Ovary (tissue), 10 donors: Measurements from ENCODE around the gene CRYGN. TPM values are rescaled to one million over a fixed set of nuclear protein-coding genes. Genes with fewer than 3 reads are reported as not detected.

ENCODE experiments used
- DNase-seq, 5 donors: peaks; one replicate each; pipeline ENCODE4 v3.0.0-alpha.2; 2019 to 2020
- H3K27ac ChIP-seq, 2 donors: fragments of 200-600 bp; one replicate each; pipeline versions ENCODE4 v1.5.1 to v1.8.0; 2019 to 2022
- H3K27me3 ChIP-seq: fragments of 200-600 bp; one replicate; pipeline ENCODE4 v1.8.0; 2022
- H3K36me3 ChIP-seq: fragments of 200-600 bp; sonication (generic); one replicate; pipeline ENCODE4 v1.5.1; 2019
- H3K4me1 ChIP-seq: one replicate; pipeline ENCODE4 v1.8.1; 2013; ENCODE audit warnings: mild to moderate bottlenecking, moderate library complexity; ENCODE audit not compliant: insufficient read depth
- H3K4me3 ChIP-seq: fragments of 200-600 bp; sonication (generic); one replicate; pipeline ENCODE4 v1.5.1; 2017
- H3K9me3 ChIP-seq, 2 donors: fragments of 200-600 bp in 1 of 2; sonication (generic) in 1 of 2; one replicate each; pipeline versions ENCODE4 v1.5.1 to v1.8.1; 2013 to 2019; ENCODE audit warnings: mild to moderate bottlenecking in 1 of 2, moderate library complexity in 1 of 2
- CTCF ChIP-seq, 3 donors: fragments of 450-650 bp in 2 of 3; fragments of 200-600 bp in 1 of 3; IDR thresholded peaks; one replicate each; pipeline versions ENCODE4 v1.5.1 to v1.8.0; 2016 to 2022; ENCODE audit warnings: antibody characterized with exemption in 3 of 3, mild to moderate bottlenecking in 1 of 3
- EP300 ChIP-seq: sonication (generic); formaldehyde crosslinking; IDR thresholded peaks from one replicate; pipeline ENCODE4 v1.6.1; 2017; ENCODE audit warnings: antibody characterized with exemption
- POLR2A ChIP-seq: fragments of 450-650 bp; IDR thresholded peaks from one replicate; pipeline ENCODE4 v1.6.1; 2017; ENCODE audit warnings: antibody characterized with exemption, mild to moderate bottlenecking, moderate library complexity
- WGBS, 3 donors: extraction: QIAGEN DNeasy Blood & Tissue Kit in 1 of 3; methylation state at CpG; one replicate each; pipeline versions ENCODE4 v1.1.5 to v1.1.7; 2013 to 2017; 5-methylcytosine and 5-hydroxymethylcytosine counted together
- intact Hi-C, 4 donors: fragments of 100-400 bp; cut with DNase I; formaldehyde crosslinking; loops; one replicate each; pipeline versions ENCODE4 v1.11.0 to v1.15.1; 2022 to 2023
- long read RNA-seq, 3 donors: library from polyadenylated mRNA in 2 of 3; unstranded in 2 of 3; transcript quantifications; one replicate each; pipeline ENCODE4 v2.0.0 and lab custom pipeline, GENCODE V29; 2021 to 2026
- polyA plus RNA-seq, 2 donors: library from polyadenylated mRNA; stranded (reverse); fragments of 200-250 nt in 1 of 2; fragments of 350-450 nt in 1 of 2; fragmentation: Illumina TruSeq in 1 of 2; extraction: RNeasy Lipid Tissue Mini Kit (QIAGEN cat#74804) in 1 of 2; gene quantifications; one replicate each; pipeline ENCODE4 v1.2.3, GENCODE V29; 2013 to 2014
- total RNA-seq, 7 donors: library from RNA; depleted of rRNA in 2 of 7; stranded (reverse); fragments of >200 nt in 2 of 7; fragmentation: NEBNext Ultra II Directional in 3 of 7; extraction: Animal tissue kit (Norgen Biotek cat#: 25700) in 3 of 7; gene quantifications; one replicate each; pipeline versions ENCODE4 v1.1.0 to v1.2.4, GENCODE V29; 2016 to 2023
- donor health status: DM: no; HTN: no; CAD: no; lungs with moderate emphysema.
- donor health status: DM: no; HTN: no; CAD: no.
- donor health status: Bipolar disorder and iron deficiency.
- donor health status: DM: yes; HTN: yes; CAD: no.
- donor health status: DM: no; HTN: no; CAD: no.
- donor health status: DM: yes; HTN: yes; CAD: no.

The CRYGN gene
- 1 to 10 TPM in 2 of 7 donors, under 1 TPM in 3, not detected in 2; 0.43 to 2.3 (median 0.95) TPM for total RNA-seq
- under 1 TPM; 0.24 to 0.53 TPM for polyA plus RNA-seq
- long read RNA-seq, donor 1, partial matches to known transcripts: 0 of 1 reads
- long read RNA-seq, donor 1, other reads (novel, unspliced or antisense): 1 of 1 reads
- long read RNA-seq, donor 2: 0 reads
- long read RNA-seq, donor 3: 0 reads

GRCh38 chr7:151439855-151440798 lies at the start of gene CRYGN:
Gene CRYGN, minus strand, starts transcription at chr7:151440141. Its CDS starts 224 bp downstream, at chr7:151439917.
- peak in 3 of 5 donors; percentile 29 to 60 (median 39) for DNase-seq
- no peaks in the 10 kb centered on the region for H3K36me3 ChIP-seq
- WGBS, 3 donors: 12 to 15% (median 12%) methylated on average over 45 to 51 of the region's 51 CpGs
- H3K27ac ChIP-seq: no peak within 1 kb of the TSS
- no peaks in the 10 kb centered on the region for H3K9me3 ChIP-seq
- intact Hi-C loops: no loop called here
- no peaks in the 10 kb centered on the region for H3K27me3 ChIP-seq
- H3K4me3 ChIP-seq: peak within 1 kb of the TSS; percentile 8
- H3K4me1 ChIP-seq: peaks cover 15% of the 10 kb centered on the region
- TF ChIP-seq CTCF (IDR thresholded peaks at IDR 0.05): no peak
- no peak for TF ChIP-seq EP300

GRCh38 chr7:151489498-151489897 lies 49.6 kb upstream of the CRYGN start:
- intact Hi-C loops: no loop called here
- no peak for TF ChIP-seq EP300
- TF ChIP-seq CTCF (IDR thresholded peaks at IDR 0.05): no peak
- TF ChIP-seq POLR2A: no peak
- Histone ChIP-seq H3K4me1 (peaks cover 2% of the 10 kb centered on the region), H3K36me3 (no peaks in the 10 kb centered on the region), H3K4me3 (no peak overlapping the region), H3K27me3 (no peaks in the 10 kb centered on the region), H3K9me3 (no peaks in the 10 kb centered on the region), H3K27ac (no peak overlapping the region)
- WGBS, 3 donors: 56 to 67% (median 56%) methylated on average over 2 of the region's 2 CpGs
- DNase-seq: no peak

- intact Hi-C loops: no loop called here
- no peak overlapping the region for H3K4me3 ChIP-seq
- no peak for DNase-seq
- H3K36me3 ChIP-seq: no peaks in the 10 kb centered on the region
- H3K27me3 ChIP-seq: no peaks in the 10 kb centered on the region
- TF ChIP-seq CTCF (IDR thresholded peaks at IDR 0.05): no peak
- no peak for TF ChIP-seq EP300
- TF ChIP-seq POLR2A: no peak
- no peaks in the 10 kb centered on the region for H3K9me3 ChIP-seq
- H3K4me1 ChIP-seq: no peaks in the 10 kb centered on the region
- no peak overlapping the region for H3K27ac ChIP-seq
Observed at GRCh38 chr7:151488096-151488495, 48.2 kb upstream of the CRYGN start.

- Histone ChIP-seq H3K36me3 (no peaks in the 10 kb centered on the region), H3K4me3 (no peak overlapping the region), H3K9me3 (no peaks in the 10 kb centered on the region), H3K4me1 (no peaks in the 10 kb centered on the region), H3K27ac (no peak overlapping the region), H3K27me3 (no peaks in the 10 kb centered on the region)
- WGBS, 3 donors: 63 to 75% (median 75%) methylated on average over 2 of the region's 2 CpGs
- TF ChIP-seq EP300 (no peak), POLR2A (no peak), CTCF (IDR thresholded peaks at IDR 0.05) (no peak)
- intact Hi-C loops: no loop called here
- DNase-seq: no peak
Observed at GRCh38 chr7:151487228-151487627, 47.3 kb upstream of the CRYGN start.
